Right cardiac atrium (tissue), 5 donors: ENCODE measurements around the gene UNC13B. TPM values are rescaled to one million over a fixed set of nuclear protein-coding genes. Genes with fewer than 3 reads are reported as not detected.
"Not testable (repeated sequence)": the region's sequence is repeated elsewhere in the genome, so short reads cannot be mapped to it uniquely, and the experiment has no call there.

ENCODE experiments used
- ATAC-seq, 2 donors: fragments of 200-7000 bp; cut with Tn5 transposase; one replicate each; pipeline versions ENCODE4 v1.8.0 to v1.9.1; 2020; ENCODE audit warnings: moderate library complexity in 2 of 2, mild to moderate bottlenecking in 1 of 2
- DNase-seq, 3 donors: peaks; one replicate each; pipeline ENCODE4 v3.0.0-alpha.2; 2020
- H3K27ac ChIP-seq: one replicate; pipeline ENCODE4 v1.5.1; 2013; ENCODE audit warnings: mild to moderate bottlenecking, low read length, control low read depth, moderate library complexity
- H3K27me3 ChIP-seq: one replicate; pipeline ENCODE4 v1.6.1; 2013; ENCODE audit not compliant: control insufficient read depth, insufficient read depth
- H3K4me1 ChIP-seq: one replicate; pipeline ENCODE4 v1.6.1; 2013; ENCODE audit warnings: low read length; ENCODE audit not compliant: control insufficient read depth, insufficient read depth
- H3K4me3 ChIP-seq: one replicate; pipeline ENCODE4 v1.5.1; 2013; ENCODE audit warnings: low read length, control low read depth
- H3K9me3 ChIP-seq: one replicate; pipeline ENCODE4 v1.6.1; 2013; ENCODE audit warnings: low read length; ENCODE audit not compliant: control insufficient read depth
- WGBS: extraction: QIAGEN DNeasy Blood & Tissue Kit; methylation state at CpG from one replicate; pipeline ENCODE4 v1.1.7; 2013; 5-methylcytosine and 5-hydroxymethylcytosine counted together
- intact Hi-C, 4 donors: fragments of 100-400 bp; cut with DNase I; formaldehyde crosslinking; loops; one replicate each; pipeline versions ENCODE4 v1.11.0 to v1.14.0; 2022 to 2023
- polyA plus RNA-seq: library from polyadenylated mRNA; stranded (reverse); fragments of 200-250 nt; gene quantifications from one replicate; pipeline ENCODE4 v1.2.3, GENCODE V29; 2013
- total RNA-seq, 4 donors: library from RNA; stranded (reverse); fragmentation: NEBNext Ultra II Directional; extraction: Animal tissue kit (Norgen Biotek cat#: 25700); gene quantifications; one replicate each; pipeline ENCODE4 v1.2.1, GENCODE V29; 2021
- donor health status: healthy with polysubstance abuse.
- donor health status: DM: no; HTN: yes; CAD: no.
- donor health status: DM: no; HTN: no; CAD: no.
- donor health status: DM: no; HTN: yes; CAD: no; lungs with severe emphysema.
- donor health status: DM: yes; HTN: yes; CAD: no.

Gene UNC13B
- total and polyA plus RNA-seq, 5 donors: 8.8 to 23.4 (median 21.0) TPM

GRCh38 chr9:35135988-35136387 lies 25.8 kb upstream of the UNC13B start:
- no peaks in the 10 kb centered on the region for H3K4me1 ChIP-seq
- ATAC-seq: no peak
- H3K4me3 ChIP-seq: no peak overlapping the region
- intact Hi-C loops: no loop called here
- no peak overlapping the region for H3K27ac ChIP-seq
- 93% methylated on average over 7 of the region's 7 CpGs for WGBS
- no peaks in the 10 kb centered on the region for H3K27me3 ChIP-seq
- H3K9me3 ChIP-seq: no peaks in the 10 kb centered on the region
- DNase-seq: no peak

GRCh38 chr9:35136866-35137265 lies 24.9 kb upstream of the UNC13B start:
- DNase-seq (no peak), ATAC-seq (no peak)
- H3K4me3 ChIP-seq: no peak overlapping the region
- no peak overlapping the region for H3K27ac ChIP-seq
- no peaks in the 10 kb centered on the region for H3K4me1 ChIP-seq
- H3K9me3 ChIP-seq: peaks cover 4% of the 10 kb centered on the region
- intact Hi-C loops: no loop called here
- WGBS: 78% methylated on average over 8 of the region's 8 CpGs
- H3K27me3 ChIP-seq: no peaks in the 10 kb centered on the region

- no peak overlapping the region for H3K4me3 ChIP-seq
- H3K4me1 ChIP-seq: no peaks in the 10 kb centered on the region
- peaks cover 7% of the 10 kb centered on the region for H3K9me3 ChIP-seq
- intact Hi-C loops: no loop called here
- no peak for DNase-seq
- H3K27ac ChIP-seq: no peak overlapping the region
- 74% methylated on average over 2 of the region's 2 CpGs for WGBS
- no peaks in the 10 kb centered on the region for H3K27me3 ChIP-seq
- ATAC-seq: no peak
Measured at GRCh38 chr9:35140093-35140492, 21.7 kb upstream of the UNC13B start.

- DNase-seq (no peak), ATAC-seq (no peak)
- Histone ChIP-seq H3K4me1 (no peaks in the 10 kb centered on the region), H3K27ac (no peak overlapping the region), H3K9me3 (peaks cover 7% of the 10 kb centered on the region), H3K4me3 (no peak overlapping the region), H3K27me3 (no peaks in the 10 kb centered on the region)
- intact Hi-C loops: no loop called here
- WGBS: 87% methylated on average over 5 of the region's 5 CpGs
Measured at GRCh38 chr9:35142037-35142436, 19.8 kb upstream of the UNC13B start.

GRCh38 chr9:35147941-35148563 lies 13.8 kb upstream of the UNC13B start:
- H3K4me1 ChIP-seq, H3K27me3 ChIP-seq, H3K9me3 ChIP-seq, H3K4me3 ChIP-seq, DNase-seq, intact Hi-C loops, H3K27ac ChIP-seq, ATAC-seq: not testable (repeated sequence)
- WGBS: 72% methylated on average over 5 of the region's 5 CpGs

GRCh38 chr9:35152926-35153325 lies 8.9 kb upstream of the UNC13B start:
- no peak for DNase-seq
- Histone ChIP-seq H3K27ac (no peak overlapping the region), H3K4me1 (no peaks in the 10 kb centered on the region), H3K9me3 (no peaks in the 10 kb centered on the region), H3K27me3 (no peaks in the 10 kb centered on the region), H3K4me3 (no peak overlapping the region)
- intact Hi-C loops: no loop called here
- no peak for ATAC-seq
- 96% methylated on average over 9 of the region's 9 CpGs for WGBS

GRCh38 chr9:35156781-35157180 lies 5.0 kb upstream of the UNC13B start:
- ATAC-seq (no peak), DNase-seq (no peak)
- Histone ChIP-seq H3K9me3 (no peaks in the 10 kb centered on the region), H3K27ac (no peak overlapping the region), H3K4me3 (no peak overlapping the region), H3K4me1 (no peaks in the 10 kb centered on the region), H3K27me3 (no peaks in the 10 kb centered on the region)
- intact Hi-C loops: no loop called here

GRCh38 chr9:35157836-35158235 lies 4.0 kb upstream of the UNC13B start:
- not testable (repeated sequence) for ATAC-seq

GRCh38 chr9:35158501-35159280 lies 3.1 kb upstream of the UNC13B start:
- no peaks in the 10 kb centered on the region for H3K9me3 ChIP-seq
- no peaks in the 10 kb centered on the region for H3K4me1 ChIP-seq
- H3K27ac ChIP-seq: no peak overlapping the region
- intact Hi-C loops: no loop called here
- DNase-seq: no peak
- H3K27me3 ChIP-seq: no peaks in the 10 kb centered on the region
- no peak overlapping the region for H3K4me3 ChIP-seq
- WGBS: 91% methylated on average over 10 of the region's 10 CpGs
- ATAC-seq: no peak

More at GRCh38 chr9:35157836-35158235, 4.0 kb upstream of the UNC13B start:
- 73% methylated on average over 6 of the region's 6 CpGs for WGBS
- H3K4me1 ChIP-seq, H3K9me3 ChIP-seq, H3K4me3 ChIP-seq, H3K27ac ChIP-seq, DNase-seq, intact Hi-C loops, H3K27me3 ChIP-seq: not testable (repeated sequence)

GRCh38 chr9:35162605-35163315 lies 951 bp downstream of the UNC13B start:
- WGBS: 16% methylated on average over 11 of the region's 11 CpGs
- Histone ChIP-seq H3K4me1 (no peaks in the 10 kb centered on the region), H3K4me3 (peak overlapping the region; percentile 58), H3K27me3 (no peaks in the 10 kb centered on the region), H3K27ac (peak overlapping the region; percentile 99), H3K9me3 (no peaks in the 10 kb centered on the region)
- DNase-seq: no peak
- no peak for ATAC-seq
- intact Hi-C loops: loop anchor here in 1 of 4 donors (5.0 kb wide), 1 partner anchor 35 kb away; no protein-coding TSS in a partner anchor

- DNase-seq (no peak), ATAC-seq (no peak)
- no peaks in the 10 kb centered on the region for H3K27me3 ChIP-seq
- 53% methylated on average over 3 of the region's 3 CpGs for WGBS
- intact Hi-C loops: loop anchor here in 1 of 4 donors (5.0 kb wide), 1 partner anchor 36 kb away; no protein-coding TSS in a partner anchor
- peak overlapping the region; percentile 58 for H3K4me3 ChIP-seq
- H3K4me1 ChIP-seq: no peaks in the 10 kb centered on the region
- H3K9me3 ChIP-seq: no peaks in the 10 kb centered on the region
- no peak overlapping the region for H3K27ac ChIP-seq
Measured at GRCh38 chr9:35163413-35163812, 1.6 kb downstream of the UNC13B start.
